GM10266 (cell line): ENCODE measurements around the gene SCUBE2.

Source experiments
- DNase-seq: peaks from one replicate; pipeline ENCODE4 v3.0.0; 2012; ENCODE audit errors: extremely low spot score
- TF ChIP-seq, protein P1 (sequence below): IDR thresholded peaks from 2 replicates; pipeline ENCODE4 v1.5.1; 2012; ENCODE audit warnings: mild to moderate bottlenecking, low read depth; ENCODE audit not compliant: control insufficient read depth, insufficient read depth; ENCODE audit errors: missing control alignments

Gene SCUBE2

DNA sequence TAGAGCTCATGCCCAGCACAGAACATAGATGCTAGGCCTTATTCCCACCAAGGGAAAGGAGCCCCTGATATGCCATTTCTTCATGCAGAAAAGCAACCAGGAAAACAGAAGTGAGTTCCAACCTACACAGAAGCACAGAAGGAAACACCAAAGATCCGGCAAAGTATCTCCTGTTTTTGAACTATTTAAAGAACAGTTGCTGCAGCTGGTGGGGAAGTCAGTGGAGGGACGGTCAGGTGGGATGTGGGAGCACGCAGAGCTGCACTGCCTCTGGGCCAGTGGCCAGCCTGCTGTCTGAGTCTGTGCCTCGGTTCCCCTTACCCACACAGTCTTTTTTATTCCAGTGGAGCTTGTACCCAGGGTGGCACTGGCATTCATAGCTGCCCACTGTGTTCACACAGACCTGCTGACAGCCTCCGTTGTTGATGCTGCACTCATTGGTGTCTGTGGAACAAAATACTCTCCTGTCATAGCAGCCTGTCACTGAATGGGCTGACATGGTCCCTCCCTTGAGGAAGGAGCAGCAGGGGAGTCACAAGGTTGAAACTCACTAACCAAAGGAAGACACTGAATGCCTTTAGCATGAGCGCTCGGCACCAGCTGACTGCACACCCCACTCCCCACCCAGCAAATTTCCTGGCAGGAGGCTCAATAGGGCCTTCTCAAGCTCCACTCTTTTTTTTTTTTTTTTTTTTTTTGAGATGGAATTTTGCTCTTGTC lies 37.9 kb downstream of the SCUBE2 start:
- DNase-seq, result no peak
- TF ChIP-seq, protein P1, sequence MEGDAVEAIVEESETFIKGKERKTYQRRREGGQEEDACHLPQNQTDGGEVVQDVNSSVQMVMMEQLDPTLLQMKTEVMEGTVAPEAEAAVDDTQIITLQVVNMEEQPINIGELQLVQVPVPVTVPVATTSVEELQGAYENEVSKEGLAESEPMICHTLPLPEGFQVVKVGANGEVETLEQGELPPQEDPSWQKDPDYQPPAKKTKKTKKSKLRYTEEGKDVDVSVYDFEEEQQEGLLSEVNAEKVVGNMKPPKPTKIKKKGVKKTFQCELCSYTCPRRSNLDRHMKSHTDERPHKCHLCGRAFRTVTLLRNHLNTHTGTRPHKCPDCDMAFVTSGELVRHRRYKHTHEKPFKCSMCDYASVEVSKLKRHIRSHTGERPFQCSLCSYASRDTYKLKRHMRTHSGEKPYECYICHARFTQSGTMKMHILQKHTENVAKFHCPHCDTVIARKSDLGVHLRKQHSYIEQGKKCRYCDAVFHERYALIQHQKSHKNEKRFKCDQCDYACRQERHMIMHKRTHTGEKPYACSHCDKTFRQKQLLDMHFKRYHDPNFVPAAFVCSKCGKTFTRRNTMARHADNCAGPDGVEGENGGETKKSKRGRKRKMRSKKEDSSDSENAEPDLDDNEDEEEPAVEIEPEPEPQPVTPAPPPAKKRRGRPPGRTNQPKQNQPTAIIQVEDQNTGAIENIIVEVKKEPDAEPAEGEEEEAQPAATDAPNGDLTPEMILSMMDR, result no peak

DNA sequence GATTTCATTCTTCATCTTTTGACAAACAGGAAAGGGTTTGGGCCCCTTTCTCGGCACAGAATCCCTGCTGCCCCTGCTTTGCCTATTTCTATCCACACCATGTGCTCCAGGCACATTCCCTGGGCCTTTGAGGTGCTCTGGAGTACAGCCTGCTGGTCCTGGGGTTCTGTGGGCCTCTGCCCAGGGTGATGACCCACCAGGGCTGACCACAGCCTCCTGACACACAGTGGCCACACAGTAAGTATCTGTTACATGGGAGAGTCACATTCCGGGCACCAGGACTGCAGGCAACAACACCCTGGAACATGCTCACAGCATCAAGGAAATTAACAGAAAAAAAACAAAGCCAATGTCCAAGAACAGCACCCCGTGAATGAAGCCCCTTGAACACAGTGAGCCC lies 39.1 kb downstream of the SCUBE2 start:
- no peak for DNase-seq
- TF ChIP-seq, protein P1, result no peak

DNA sequence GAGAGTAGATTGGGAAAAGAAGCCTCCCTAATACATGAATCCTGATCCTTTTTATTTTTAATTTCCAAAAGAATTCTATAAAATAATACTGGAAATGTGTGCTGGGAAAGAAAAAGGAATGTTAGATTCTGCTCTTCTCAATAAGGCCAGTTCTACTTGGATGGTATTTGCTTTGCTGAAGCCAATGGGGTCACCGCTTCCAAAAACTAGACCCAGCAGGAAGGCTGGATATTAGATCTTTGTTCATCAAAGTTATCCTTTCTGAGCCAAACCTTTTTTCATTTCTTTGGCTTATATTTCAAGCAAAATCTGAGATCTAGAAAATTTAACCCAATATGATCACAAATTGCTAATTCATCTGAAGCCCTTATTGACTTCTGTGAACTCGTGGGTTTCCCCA lies 41.4 kb downstream of the SCUBE2 start:
- TF ChIP-seq, protein P1, result no peak
- DNase-seq, result no peak

DNA sequence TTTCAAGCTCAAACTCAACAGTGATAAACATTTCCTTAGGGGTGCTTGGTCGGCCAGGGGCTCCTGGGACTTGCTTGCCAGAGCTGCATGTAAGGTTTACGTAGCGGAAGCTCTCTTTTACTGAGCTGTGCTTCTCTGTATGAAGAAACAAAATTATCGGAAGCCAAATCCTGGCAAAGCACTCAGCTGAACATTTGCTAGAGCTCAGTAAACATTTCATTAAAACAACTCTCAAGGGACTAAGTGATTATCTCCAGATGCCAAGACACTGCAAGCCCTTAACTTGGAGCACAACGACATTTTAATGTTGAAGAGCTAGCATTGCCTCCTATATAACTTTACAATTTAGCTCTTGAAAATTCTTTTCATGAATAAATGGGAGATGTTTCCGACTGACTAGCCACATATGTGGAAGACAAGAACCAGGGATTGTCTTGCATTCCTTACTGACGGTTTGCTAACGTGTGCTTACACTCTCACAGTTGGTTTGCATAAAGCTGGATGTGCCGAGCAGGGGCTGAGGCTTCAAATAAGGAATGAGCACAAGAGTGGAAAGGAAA lies 43.4 kb downstream of the SCUBE2 start:
- TF ChIP-seq, protein P1, result no peak
- DNase-seq, result no peak

DNA sequence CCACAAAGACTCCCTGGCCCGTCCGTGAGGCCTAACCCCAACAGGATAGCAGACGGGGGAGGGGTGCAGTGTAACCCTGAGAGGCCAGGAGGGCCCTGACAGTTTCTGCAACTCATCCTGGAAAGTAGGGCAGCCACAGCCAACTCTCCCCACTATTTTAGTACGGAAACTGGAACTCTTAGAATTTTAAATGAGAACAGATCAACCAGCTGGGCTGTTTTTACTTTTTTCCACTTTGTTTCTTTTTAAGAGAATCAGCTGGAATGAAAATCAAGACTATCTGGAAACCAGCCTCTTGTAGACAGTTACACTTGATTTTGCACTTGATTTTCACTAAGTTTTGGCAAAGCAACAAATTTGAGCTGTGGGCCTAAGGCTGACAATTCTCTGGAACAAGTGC lies 44.9 kb downstream of the SCUBE2 start:
- no peak for DNase-seq
- TF ChIP-seq, protein P1, result no peak

DNA sequence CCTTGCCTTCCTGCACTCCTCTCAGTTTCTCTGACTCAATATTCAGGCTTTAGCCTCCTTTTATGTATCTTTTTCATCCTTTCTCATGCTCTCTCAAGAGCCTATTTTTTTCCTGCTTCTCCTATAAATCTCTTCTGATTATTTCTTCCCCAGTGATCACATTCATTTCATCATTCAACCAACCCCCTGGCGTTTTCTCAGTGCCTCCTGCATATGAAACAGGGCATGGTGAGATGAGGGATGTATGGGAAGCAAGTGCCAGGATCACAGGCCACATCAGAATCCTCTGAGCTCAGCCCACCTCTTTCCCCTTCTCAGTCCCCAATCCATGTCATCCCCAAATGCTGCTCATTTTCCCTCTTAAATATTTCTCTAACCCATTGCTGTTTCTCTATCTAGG lies 48.9 kb downstream of the SCUBE2 start:
- DNase-seq, result no peak
- TF ChIP-seq, protein P1, result no peak

DNA sequence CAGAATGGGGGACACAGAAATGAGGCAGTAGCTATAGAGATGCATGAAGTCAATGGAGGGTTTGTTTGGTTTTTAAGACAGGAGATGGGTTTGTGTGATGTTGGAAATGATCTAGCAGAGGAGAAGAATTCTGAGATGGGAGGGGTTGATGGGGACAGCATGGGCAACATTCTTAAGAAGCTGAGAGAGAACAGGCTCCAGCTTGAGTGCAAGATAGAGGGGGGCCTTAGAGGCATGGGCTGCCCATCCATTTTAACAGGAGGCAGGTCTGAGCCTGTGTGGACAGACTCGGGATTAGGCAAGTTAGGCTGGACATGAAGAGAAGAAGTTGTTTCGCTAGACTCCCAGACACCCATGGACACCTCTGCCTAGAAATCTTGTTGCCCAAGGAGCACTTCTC lies 49.7 kb downstream of the SCUBE2 start:
- TF ChIP-seq, protein P1, result no peak
- DNase-seq, result no peak
